Prostate gland (tissue), 2 donors: Measurements from ENCODE around the gene MUC13. TPM values are rescaled to one million over a fixed set of nuclear protein-coding genes. Genes with fewer than 3 reads are reported as not detected.

Source experiments
- DNase-seq: peaks from one replicate; pipeline ENCODE4 v3.0.0-alpha.2; 2019; ENCODE audit warnings: low spot score
- H3K27ac ChIP-seq, 2 donors: fragments of 200-600 bp; sonication (generic); 2 replicates each; pipeline ENCODE4 v1.5.1; 2017 to 2019
- H3K27me3 ChIP-seq: fragments of 200-600 bp; sonication (generic); replicated peaks from 2 replicates; pipeline ENCODE4 v1.5.1; 2019; ENCODE audit not compliant: insufficient read depth
- H3K36me3 ChIP-seq, 2 donors: fragments of 200-600 bp; sonication (generic); 1 replicate in 1 of 2; 2 replicates in 1 of 2; pipeline versions ENCODE4 v1.5.1 to v1.8.1; 2017 to 2019
- H3K4me1 ChIP-seq: fragments of 200-600 bp; sonication (generic); replicated peaks from 2 replicates; pipeline ENCODE4 v1.5.1; 2019
- H3K4me3 ChIP-seq, 2 donors: fragments of 200-600 bp; sonication (generic); 2 replicates each; pipeline ENCODE4 v1.5.1; 2017 to 2019
- H3K9me3 ChIP-seq: fragments of 200-600 bp; sonication (generic); 2 replicates; pipeline ENCODE4 v1.5.1; 2017
- POLR2A ChIP-seq: fragments of 450-650 bp; IDR thresholded peaks from one replicate; pipeline ENCODE4 v1.6.1; 2016; ENCODE audit warnings: antibody characterized with exemption, mild to moderate bottlenecking
- POLR2AphosphoS5 ChIP-seq: sonication (generic); formaldehyde crosslinking; IDR thresholded peaks from one replicate; pipeline ENCODE4 v1.6.1; 2017; ENCODE audit warnings: antibody characterized with exemption
- WGBS: methylation state at CpG from one replicate; pipeline ENCODE4 v1.1.5; 2018; 5-methylcytosine and 5-hydroxymethylcytosine counted together
- intact Hi-C: fragments of 100-400 bp; cut with DNase I; formaldehyde crosslinking; loops from one replicate; pipeline ENCODE4 v1.14.2; 2022
- total RNA-seq, 2 donors: library from RNA; depleted of rRNA; stranded (reverse); fragments of >200 nt; gene quantifications; one replicate each; pipeline ENCODE4 v1.1.0, GENCODE V29; 2016
- TF ChIP-seq, protein P1 (sequence below), 4 experiments: fragments of 200-600 bp in 2 of 4; fragments of 450-650 bp in 2 of 4; sonication (generic) in 2 of 4; IDR thresholded peaks; 1 replicate in 3 of 4; 2 replicates in 1 of 4; pipeline ENCODE4 v1.5.1; 2016 to 2019; ENCODE audit warnings: antibody characterized with exemption in 4 of 4, mild to moderate bottlenecking in 2 of 4, moderate library complexity in 2 of 4

Gene MUC13
- total RNA-seq, 2 donors from 2014 or later: 1.3 to 1.5 TPM

DNA sequence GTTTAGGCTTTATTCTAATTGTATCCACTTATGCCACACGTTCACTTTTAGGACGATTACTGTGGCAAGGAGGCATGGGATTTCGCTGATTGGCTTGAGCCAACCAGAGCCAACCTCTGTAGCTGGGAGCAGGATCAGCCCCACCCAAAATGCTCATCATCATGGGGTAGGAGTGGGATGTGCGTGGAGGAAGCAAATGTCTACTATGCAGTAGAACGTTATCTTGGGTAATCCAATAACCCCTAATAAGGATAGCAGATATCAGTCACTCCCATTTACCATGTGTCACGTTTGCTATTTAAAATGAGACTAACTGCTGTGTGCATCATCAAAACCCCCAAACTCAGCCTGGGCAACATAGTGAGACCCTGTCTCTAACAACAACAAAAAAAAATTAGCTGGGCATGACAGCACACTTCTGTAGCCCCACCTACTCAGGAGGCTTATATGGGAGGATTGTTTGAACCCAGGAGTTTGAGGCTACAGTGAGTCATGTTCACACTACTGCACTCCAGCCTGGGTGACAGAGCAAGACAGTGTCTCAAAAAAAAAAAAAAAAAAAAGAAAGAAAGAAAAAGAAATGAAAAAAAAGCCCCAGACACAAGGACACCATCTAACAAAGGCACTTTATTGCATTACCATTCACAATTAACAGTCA lies 29.6 kb downstream of the MUC13 start:
- Histone ChIP-seq H3K4me3 (no peak overlapping the region), H3K4me1 (no peaks in the 10 kb centered on the region), H3K27me3 (no peaks in the 10 kb centered on the region), H3K9me3 (no peaks in the 10 kb centered on the region), H3K36me3 (no peaks in the 10 kb centered on the region), H3K27ac (no peak overlapping the region)
- DNase-seq: no peak
- TF ChIP-seq POLR2A (no peak), POLR2AphosphoS5 (no peak)
- TF ChIP-seq, protein P1, sequence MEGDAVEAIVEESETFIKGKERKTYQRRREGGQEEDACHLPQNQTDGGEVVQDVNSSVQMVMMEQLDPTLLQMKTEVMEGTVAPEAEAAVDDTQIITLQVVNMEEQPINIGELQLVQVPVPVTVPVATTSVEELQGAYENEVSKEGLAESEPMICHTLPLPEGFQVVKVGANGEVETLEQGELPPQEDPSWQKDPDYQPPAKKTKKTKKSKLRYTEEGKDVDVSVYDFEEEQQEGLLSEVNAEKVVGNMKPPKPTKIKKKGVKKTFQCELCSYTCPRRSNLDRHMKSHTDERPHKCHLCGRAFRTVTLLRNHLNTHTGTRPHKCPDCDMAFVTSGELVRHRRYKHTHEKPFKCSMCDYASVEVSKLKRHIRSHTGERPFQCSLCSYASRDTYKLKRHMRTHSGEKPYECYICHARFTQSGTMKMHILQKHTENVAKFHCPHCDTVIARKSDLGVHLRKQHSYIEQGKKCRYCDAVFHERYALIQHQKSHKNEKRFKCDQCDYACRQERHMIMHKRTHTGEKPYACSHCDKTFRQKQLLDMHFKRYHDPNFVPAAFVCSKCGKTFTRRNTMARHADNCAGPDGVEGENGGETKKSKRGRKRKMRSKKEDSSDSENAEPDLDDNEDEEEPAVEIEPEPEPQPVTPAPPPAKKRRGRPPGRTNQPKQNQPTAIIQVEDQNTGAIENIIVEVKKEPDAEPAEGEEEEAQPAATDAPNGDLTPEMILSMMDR (IDR thresholded peaks at IDR 0.05): no peak
- intact Hi-C loops: loop anchor here (10.0 kb wide), 1 partner anchor 340 kb away; no protein-coding TSS in a partner anchor
- WGBS: 89% methylated on average over 6 of the region's 6 CpGs

DNA sequence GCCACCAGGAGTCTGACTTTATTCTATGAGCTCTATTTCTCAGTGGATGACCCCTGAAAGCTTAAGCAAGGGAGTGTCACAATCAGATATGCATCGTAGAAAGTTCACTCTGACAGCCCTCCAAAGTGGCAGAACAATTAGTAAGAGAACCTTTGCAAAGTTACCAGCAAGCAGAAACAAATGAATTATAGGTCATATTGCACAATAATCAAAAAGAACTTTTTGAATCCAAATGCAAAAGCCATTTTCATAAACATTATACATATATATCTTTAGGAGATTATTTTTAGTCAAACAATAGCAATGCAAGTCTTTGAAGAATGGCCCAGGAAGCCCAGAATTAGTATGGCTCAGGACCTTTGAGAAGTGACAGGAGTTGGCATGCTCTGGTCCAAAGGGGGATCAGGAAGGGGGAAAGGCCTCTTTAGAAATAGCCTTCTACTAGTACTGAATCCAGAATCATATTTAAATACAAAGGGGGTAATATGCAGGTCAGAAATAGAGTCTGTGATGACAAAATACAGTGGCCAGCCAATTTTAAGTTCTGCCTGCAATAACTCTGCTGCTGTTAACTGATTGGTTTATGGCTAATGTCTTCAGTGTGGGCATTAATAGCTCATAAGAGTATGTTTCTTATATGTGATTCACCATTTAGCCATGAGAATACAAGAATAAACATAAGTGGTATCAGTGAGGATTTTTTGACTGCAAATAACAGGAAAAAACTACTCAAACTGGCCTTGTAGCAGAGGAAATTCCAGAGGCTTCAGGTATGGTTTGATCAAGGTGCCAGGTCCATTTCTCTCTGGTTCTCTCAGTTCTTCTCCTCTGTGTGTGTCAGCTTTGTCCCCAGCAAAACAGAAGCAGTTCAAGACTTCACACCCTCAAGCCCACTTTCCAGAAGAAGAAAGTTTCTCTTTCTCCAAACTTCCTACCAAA lies 30.4 kb downstream of the MUC13 start:
- Histone ChIP-seq H3K9me3 (no peaks in the 10 kb centered on the region), H3K27ac (no peak overlapping the region), H3K4me1 (no peaks in the 10 kb centered on the region), H3K36me3 (no peaks in the 10 kb centered on the region), H3K4me3 (no peak overlapping the region), H3K27me3 (no peaks in the 10 kb centered on the region)
- WGBS: 79% methylated on average over 1 of the region's 1 CpG
- TF ChIP-seq, protein P1 (IDR thresholded peaks at IDR 0.05): no peak
- no peak for TF ChIP-seq POLR2AphosphoS5
- no peak for TF ChIP-seq POLR2A
- DNase-seq: no peak
- intact Hi-C loops: loop anchor here (10.0 kb wide), 1 partner anchor 339 kb away; no protein-coding TSS in a partner anchor

DNA sequence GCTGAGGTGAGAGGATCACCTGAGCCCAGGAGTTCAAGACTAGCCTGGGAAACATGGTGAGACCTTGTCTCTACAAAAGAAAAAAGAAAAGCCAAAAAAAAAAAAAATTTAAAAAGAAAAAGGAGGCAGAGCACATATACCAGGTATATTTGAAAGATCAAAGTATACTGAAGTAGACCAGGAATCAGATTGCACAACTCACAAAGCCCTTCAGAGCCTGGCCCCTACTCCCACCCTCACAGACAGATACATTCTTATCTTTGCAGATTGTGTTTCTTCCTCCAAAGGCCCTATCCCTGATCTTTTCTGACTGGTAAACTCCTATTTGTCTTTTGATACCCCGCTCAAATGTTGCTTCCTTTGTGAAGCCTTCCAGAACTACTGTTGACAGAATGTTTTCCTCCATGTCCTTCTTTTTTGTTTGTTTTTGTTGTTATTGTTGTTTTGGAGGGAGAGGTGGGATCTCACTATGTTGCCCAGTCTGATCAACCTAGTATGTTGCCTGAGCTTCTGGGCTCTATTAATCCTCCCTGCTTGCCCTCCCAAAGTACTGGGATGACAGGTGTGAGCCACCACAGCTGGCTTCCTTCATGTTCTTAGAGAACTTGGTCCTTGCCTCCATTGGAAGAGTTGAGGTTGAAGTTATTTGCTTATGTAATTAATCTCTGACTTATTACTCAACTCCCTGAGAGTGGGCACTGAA lies 37.6 kb downstream of the MUC13 start:
- H3K4me1 ChIP-seq: no peaks in the 10 kb centered on the region
- H3K4me3 ChIP-seq: no peak overlapping the region
- H3K36me3 ChIP-seq: no peaks in the 10 kb centered on the region
- intact Hi-C loops: no loop called here
- H3K9me3 ChIP-seq: no peaks in the 10 kb centered on the region
- WGBS: 91% methylated on average over 1 of the region's 1 CpG
- H3K27ac ChIP-seq: no peak overlapping the region
- H3K27me3 ChIP-seq: no peaks in the 10 kb centered on the region
- TF ChIP-seq POLR2AphosphoS5 (no peak), POLR2A (no peak)
- TF ChIP-seq, protein P1 (IDR thresholded peaks at IDR 0.05): no peak
- DNase-seq: no peak

DNA sequence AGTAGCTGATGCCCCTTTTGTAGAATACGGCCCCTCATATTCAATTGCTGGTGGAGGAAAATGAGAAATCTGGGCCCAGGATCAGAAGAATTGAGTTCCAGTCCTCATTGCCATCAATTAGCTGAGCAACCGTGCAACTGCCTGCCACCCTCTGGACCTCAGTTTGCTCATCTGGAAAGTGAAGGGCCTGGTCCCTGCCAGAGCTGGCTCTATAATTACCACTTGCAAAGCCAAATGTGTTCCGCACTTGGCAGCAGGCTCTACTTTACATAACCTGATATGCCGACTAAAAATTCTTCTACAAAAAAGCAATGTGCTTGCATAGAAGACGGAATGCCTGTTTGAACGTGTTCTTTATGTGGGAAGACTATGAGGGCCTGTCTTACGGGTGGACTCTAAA lies 38.8 kb downstream of the MUC13 start:
- no peaks in the 10 kb centered on the region for H3K36me3 ChIP-seq
- 56% methylated on average over 7 of the region's 7 CpGs for WGBS
- no peak overlapping the region for H3K27ac ChIP-seq
- DNase-seq: no peak
- H3K27me3 ChIP-seq: no peaks in the 10 kb centered on the region
- TF ChIP-seq POLR2AphosphoS5 (no peak), POLR2A (no peak)
- TF ChIP-seq, protein P1 (IDR thresholded peaks at IDR 0.05): no peak
- no peaks in the 10 kb centered on the region for H3K4me1 ChIP-seq
- intact Hi-C loops: no loop called here
- no peaks in the 10 kb centered on the region for H3K9me3 ChIP-seq
- no peak overlapping the region for H3K4me3 ChIP-seq
